Gastroesophageal sphincter (tissue), 3 donors: ENCODE measurements around the gene LCP1.

Experiments
- CTCF ChIP-seq, 4 experiments: fragments of 200-600 bp in 2 of 4; fragments of 450-650 bp in 2 of 4; sonication (generic) in 1 of 4; IDR thresholded peaks; one replicate each; pipeline ENCODE4 v1.5.1; 2017 to 2019; ENCODE audit warnings: antibody characterized with exemption in 4 of 4, mild to moderate bottlenecking in 2 of 4, moderate library complexity in 2 of 4
- EP300 ChIP-seq: sonication (generic); formaldehyde crosslinking; IDR thresholded peaks from one replicate; pipeline ENCODE4 v1.6.1; 2017; ENCODE audit warnings: antibody characterized with exemption, mild to moderate bottlenecking
- POLR2A ChIP-seq, 2 donors: fragments of 450-650 bp; IDR thresholded peaks; one replicate each; pipeline ENCODE4 v1.6.1; 2017; ENCODE audit warnings: antibody characterized with exemption in 2 of 2, mild to moderate bottlenecking in 2 of 2, moderate library complexity in 1 of 2
- POLR2AphosphoS5 ChIP-seq: sonication (generic); formaldehyde crosslinking; IDR thresholded peaks from one replicate; pipeline ENCODE4 v1.6.1; 2017; ENCODE audit warnings: antibody characterized with exemption

- TF ChIP-seq CTCF (IDR thresholded peaks at IDR 0.05) (no peak), EP300 (no peak), POLR2AphosphoS5 (no peak), POLR2A (IDR thresholded peaks at IDR 0.05) (no peak)
Measured at GRCh38 chr13:46111151-46111550, 70.8 kb downstream of the LCP1 start.
